Endothelial cell of umbilical vein (primary cell): ENCODE data around the gene AKAP13. TPM values are rescaled to one million over a fixed set of nuclear protein-coding genes. Genes with fewer than 3 reads are reported as not detected.

Source experiments
- BruUV-seq: library from RNA; stranded (reverse); fragments of 400-500 nt; replicated peaks from 2 replicates; lab custom pipeline; 2021; lab: Mats Ljungman, UMichigan
- CTCF ChIA-PET: fragments of 300-600, 350-600 bp; sonication (Branson Sonifier 250); formaldehyde crosslinking; loops from one replicate; lab custom pipeline; 2021; ENCODE audit warnings: antibody characterized with exemption, inconsistent platforms; lab: Charles Lee
- POLR2A ChIA-PET: fragments of 300-600, 350-600 bp; sonication (Branson Sonifier 250); formaldehyde crosslinking; loops from one replicate; lab custom pipeline; 2021; ENCODE audit warnings: antibody characterized with exemption, inconsistent platforms; lab: Charles Lee
- DNase-seq: peaks from one replicate; pipeline ENCODE4 v3.0.0-alpha.2; 2011; ENCODE audit warnings: low read depth, low spot score
- FAIRE-seq: peaks from 2 replicates; lab custom pipeline; 2011; peaks lifted over from hg19 to GRCh38; lab: Jason Lieb, UNC
- H2AFZ ChIP-seq: 2 replicates; pipeline ENCODE4 v1.6.0; 2012; ENCODE audit warnings: low read depth, low read length, control low read depth, inconsistent platforms
- H3K27ac ChIP-seq: 2 replicates; pipeline ENCODE4 v1.5.1; 2011; ENCODE audit warnings: low read depth, mild to moderate bottlenecking, control low read depth, low read length, moderate library complexity; ENCODE audit not compliant: insufficient read depth
- H3K27me3 ChIP-seq, 2 experiments: 2 replicates each; pipeline versions ENCODE4 v1.6.0 to v1.6.1; 2011; ENCODE audit warnings: low read length in 2 of 2, mixed read lengths in 1 of 2; ENCODE audit not compliant: control insufficient read depth in 2 of 2, insufficient read depth in 2 of 2
- H3K36me3 ChIP-seq, 2 experiments: 2 replicates in 1 of 2; 3 replicates in 1 of 2; pipeline ENCODE4 v1.5.1; 2011; ENCODE audit warnings: low read length in 2 of 2, mild to moderate bottlenecking in 1 of 2, moderate library complexity in 1 of 2; ENCODE audit not compliant: control insufficient read depth in 2 of 2, insufficient read depth in 2 of 2; ENCODE audit errors: extremely low read depth in 1 of 2
- H3K4me1 ChIP-seq: 3 replicates; pipeline ENCODE4 v1.5.1; 2011; ENCODE audit warnings: mild to moderate bottlenecking, low read length; ENCODE audit not compliant: control insufficient read depth, insufficient read depth; ENCODE audit errors: extremely low read depth
- H3K4me2 ChIP-seq: 2 replicates; pipeline ENCODE4 v1.6.1; 2011; ENCODE audit warnings: low read length, control low read depth, mixed read lengths; ENCODE audit not compliant: insufficient read depth
- H3K4me3 ChIP-seq, 3 experiments: fragments of 200-600 bp in 1 of 3; sonication (generic), shearing (Covaris generic) in 1 of 3; replicated peaks in 1 of 3; 2 replicates each; pipeline ENCODE4 v1.5.1; 2011 to 2016; ENCODE audit warnings: control low read depth in 3 of 3, low read length in 3 of 3, mild to moderate bottlenecking in 2 of 3, inconsistent platforms in 1 of 3, low read depth in 1 of 3, moderate library complexity in 1 of 3; ENCODE audit not compliant: insufficient read depth in 1 of 3
- H3K79me2 ChIP-seq: 2 replicates; pipeline ENCODE4 v1.6.0; 2012; ENCODE audit warnings: low read length, inconsistent platforms; ENCODE audit not compliant: control insufficient read depth, insufficient read depth
- H3K9ac ChIP-seq: replicated peaks from 2 replicates; pipeline ENCODE3; 2011; ENCODE audit warnings: low read length, control low read depth; ENCODE audit not compliant: insufficient read depth; ENCODE audit errors: extremely low read depth
- H3K9me1 ChIP-seq: replicated peaks from 3 replicates; pipeline ENCODE4 v1.6.0; 2011; ENCODE audit warnings: mild to moderate bottlenecking, low read length; ENCODE audit not compliant: control insufficient read depth, insufficient read depth; ENCODE audit errors: extremely low read depth
- H3K9me3 ChIP-seq: replicated peaks from 2 replicates; pipeline ENCODE4 v1.5.1; 2012; ENCODE audit warnings: low read length, inconsistent platforms; ENCODE audit not compliant: control insufficient read depth, insufficient read depth
- H4K20me1 ChIP-seq: replicated peaks from 2 replicates; pipeline ENCODE3; 2011; ENCODE audit warnings: mild to moderate bottlenecking, low read length; ENCODE audit not compliant: control insufficient read depth, insufficient read depth; ENCODE audit errors: extremely low read depth
- CTCF ChIP-seq, 2 donors: IDR thresholded peaks; 1 replicate in 1 of 2; 2 replicates in 1 of 2; pipeline ENCODE4 v1.5.1; 2011; ENCODE audit warnings: low read length in 2 of 2, mild to moderate bottlenecking in 2 of 2, moderate library complexity in 2 of 2, control low read depth in 1 of 2, inconsistent platforms in 1 of 2, low read depth in 1 of 2; ENCODE audit not compliant: insufficient read depth in 1 of 2; ENCODE audit errors: extremely low read depth in 1 of 2
- EZH2 ChIP-seq: IDR thresholded peaks from 2 replicates; pipeline ENCODE4 v1.6.1; 2012; ENCODE audit warnings: borderline replicate concordance, low read depth, mild to moderate bottlenecking, moderate library complexity, low read length, inconsistent platforms; ENCODE audit not compliant: severe bottlenecking
- FOS ChIP-seq: IDR thresholded peaks from 2 replicates; pipeline ENCODE4 v1.6.1; 2011; ENCODE audit warnings: mild to moderate bottlenecking, low read length, moderate library complexity, borderline replicate concordance; ENCODE audit not compliant: insufficient read depth
- GATA2 ChIP-seq: IDR thresholded peaks from 2 replicates; pipeline ENCODE4 v1.7.0; 2011; ENCODE audit warnings: low read depth, mild to moderate bottlenecking, moderate library complexity, mixed read lengths, low read length; ENCODE audit not compliant: insufficient read length, insufficient read depth
- JUN ChIP-seq: IDR thresholded peaks from 2 replicates; pipeline ENCODE4 v1.6.1; 2011; ENCODE audit warnings: borderline replicate concordance, low read depth; ENCODE audit not compliant: insufficient read length, insufficient read depth
- MAX ChIP-seq: IDR thresholded peaks from 2 replicates; pipeline ENCODE4 v1.6.1; 2011; ENCODE audit not compliant: insufficient read depth, insufficient read length
- MYC ChIP-seq: IDR thresholded peaks from one replicate; pipeline ENCODE4 v1.6.1; 2011; ENCODE audit warnings: mild to moderate bottlenecking, low read depth, low read length
- POLR2A ChIP-seq: IDR thresholded peaks from 2 replicates; pipeline ENCODE4 v1.6.1; 2012; ENCODE audit warnings: low read depth, mild to moderate bottlenecking, control low read depth, low read length
- POLR2AphosphoS5 ChIP-seq: IDR thresholded peaks from 2 replicates; pipeline ENCODE4 v1.6.1; 2012; ENCODE audit warnings: low read depth, mild to moderate bottlenecking, control low read depth, low read length, moderate library complexity; ENCODE audit not compliant: insufficient read depth
- dilution Hi-C: fragments of 300-500 bp; cut with MboI; formaldehyde crosslinking; loops from one replicate; pipeline ENCODE4 v1.15.0; 2019; ENCODE audit warnings: low sequenced_read_pairs; ENCODE audit not compliant: extremely low pct_ligation_motif_present
- intact Hi-C: fragments of 100-400 bp; cut with micrococcal nuclease; formaldehyde crosslinking; loops from one replicate; pipeline ENCODE4 v1.10.0; 2022
- polyA plus RNA-seq, 4 experiments: library from polyadenylated mRNA; depleted of rRNA in 3 of 4; stranded (reverse) in 3 of 4; unstranded in 1 of 4; fragments of >200 nt; gene quantifications; 2 replicates each; pipeline versions ENCODE4 v1.2.1 to v1.2.3, GENCODE V29; 2011 to 2012; ENCODE audit warnings: missing spikeins in 1 of 4
- total RNA-seq: library from RNA; stranded (reverse); gene quantifications from 2 replicates; pipeline ENCODE4 v1.2.3, GENCODE V29; 2021

The AKAP13 gene
- total and polyA plus RNA-seq, 2 donors (not counting 3 experiments of a cell fraction or from before 2014, with no cell fraction given): 22.8 to 87.8 TPM

GRCh38 chr15:85389306-85389650 is 8.9 kb downstream of the AKAP13 start:
- Histone ChIP-seq H4K20me1 (no peaks in the 10 kb centered on the region), H3K4me2 (no peak overlapping the region), H3K27ac (no peak overlapping the region), H3K9me1 (no peaks in the 10 kb centered on the region), H3K36me3 (no peaks in the 10 kb centered on the region), H2AFZ (no peak overlapping the region), H3K79me2 (peaks cover 80% of the 10 kb centered on the region), H3K4me3 (no peak overlapping the region), H3K9ac (no peak overlapping the region), H3K27me3 (no peaks in the 10 kb centered on the region), H3K9me3 (no peaks in the 10 kb centered on the region), H3K4me1 (peaks cover 3% of the 10 kb centered on the region)
- dilution Hi-C loops (no loop called here), intact Hi-C loops (no loop called here)
- TF ChIP-seq EZH2: no peak
- no peak for TF ChIP-seq MYC
- no peak for TF ChIP-seq FOS
- TF ChIP-seq MAX: no peak
- TF ChIP-seq POLR2A: no peak
- TF ChIP-seq GATA2: no peak
- TF ChIP-seq POLR2AphosphoS5: no peak
- no peak for TF ChIP-seq JUN
- TF ChIP-seq CTCF (IDR thresholded peaks at IDR 0.05; ENCODE audit: extremely low read depth in 1 of 2, insufficient read depth in 1 of 2, low read depth in 1 of 2, low read length in 2 of 2): no peak
- BruUV-seq: no TSS peak
- POLR2A ChIA-PET: no interaction called here
- FAIRE-seq: no peak
- CTCF ChIA-PET: interaction anchor here (0.9 kb wide), 1 partner anchor 9 kb away, joined by 3 read pairs; the partner anchor contains the start of gene AKAP13
- no peak for DNase-seq
